B cell (primary cell): ENCODE measurements around the gene PET100.

Source experiments
- EZH2 ChIP-seq: IDR thresholded peaks from 2 replicates; pipeline ENCODE4 v1.6.1; 2012; ENCODE audit warnings: borderline replicate concordance, low read depth, mild to moderate bottlenecking, moderate library complexity, low read length; ENCODE audit not compliant: insufficient read depth, poor library complexity, severe bottlenecking
- TF ChIP-seq, protein P1 (sequence below): fragments of 200-600 bp; IDR thresholded peaks from one replicate; pipeline ENCODE4 v1.8.0; 2022; ENCODE audit warnings: antibody characterized with exemption, mild to moderate bottlenecking

DNA sequence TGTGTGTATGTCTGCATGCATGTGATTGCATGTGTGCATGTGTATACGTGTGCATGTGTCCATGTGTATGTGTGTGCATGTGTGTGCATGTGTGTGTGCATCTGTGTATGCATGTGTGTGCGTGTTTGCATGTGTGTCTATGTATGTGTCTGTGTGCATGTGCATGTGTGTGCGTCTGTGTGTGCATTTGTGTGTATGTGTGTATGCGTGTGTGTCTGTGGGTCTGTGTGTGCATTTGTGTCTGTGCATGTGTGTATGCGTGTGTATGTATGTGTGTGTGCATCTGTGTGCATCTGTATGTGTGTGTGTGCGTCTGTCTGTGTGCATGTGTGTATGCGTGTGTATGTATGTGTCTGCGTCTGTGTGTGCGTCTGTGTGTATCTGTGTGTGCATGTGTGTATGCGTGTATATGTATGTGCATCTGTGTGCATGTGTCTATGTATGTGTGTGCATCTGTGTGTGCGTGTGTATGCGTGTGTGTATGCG is 10.3 kb downstream of the PET100 start:
- TF ChIP-seq, protein P1, sequence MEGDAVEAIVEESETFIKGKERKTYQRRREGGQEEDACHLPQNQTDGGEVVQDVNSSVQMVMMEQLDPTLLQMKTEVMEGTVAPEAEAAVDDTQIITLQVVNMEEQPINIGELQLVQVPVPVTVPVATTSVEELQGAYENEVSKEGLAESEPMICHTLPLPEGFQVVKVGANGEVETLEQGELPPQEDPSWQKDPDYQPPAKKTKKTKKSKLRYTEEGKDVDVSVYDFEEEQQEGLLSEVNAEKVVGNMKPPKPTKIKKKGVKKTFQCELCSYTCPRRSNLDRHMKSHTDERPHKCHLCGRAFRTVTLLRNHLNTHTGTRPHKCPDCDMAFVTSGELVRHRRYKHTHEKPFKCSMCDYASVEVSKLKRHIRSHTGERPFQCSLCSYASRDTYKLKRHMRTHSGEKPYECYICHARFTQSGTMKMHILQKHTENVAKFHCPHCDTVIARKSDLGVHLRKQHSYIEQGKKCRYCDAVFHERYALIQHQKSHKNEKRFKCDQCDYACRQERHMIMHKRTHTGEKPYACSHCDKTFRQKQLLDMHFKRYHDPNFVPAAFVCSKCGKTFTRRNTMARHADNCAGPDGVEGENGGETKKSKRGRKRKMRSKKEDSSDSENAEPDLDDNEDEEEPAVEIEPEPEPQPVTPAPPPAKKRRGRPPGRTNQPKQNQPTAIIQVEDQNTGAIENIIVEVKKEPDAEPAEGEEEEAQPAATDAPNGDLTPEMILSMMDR: no peak
- TF ChIP-seq EZH2: no peak
